Pons (tissue), 1 donor: ENCODE results near the gene GNA15.

Experiments used
- DNase-seq: peaks from one replicate; pipeline ENCODE4 v3.0.0-alpha.2; 2016; ENCODE audit warnings: low spot score

GNA15 gene

DNA sequence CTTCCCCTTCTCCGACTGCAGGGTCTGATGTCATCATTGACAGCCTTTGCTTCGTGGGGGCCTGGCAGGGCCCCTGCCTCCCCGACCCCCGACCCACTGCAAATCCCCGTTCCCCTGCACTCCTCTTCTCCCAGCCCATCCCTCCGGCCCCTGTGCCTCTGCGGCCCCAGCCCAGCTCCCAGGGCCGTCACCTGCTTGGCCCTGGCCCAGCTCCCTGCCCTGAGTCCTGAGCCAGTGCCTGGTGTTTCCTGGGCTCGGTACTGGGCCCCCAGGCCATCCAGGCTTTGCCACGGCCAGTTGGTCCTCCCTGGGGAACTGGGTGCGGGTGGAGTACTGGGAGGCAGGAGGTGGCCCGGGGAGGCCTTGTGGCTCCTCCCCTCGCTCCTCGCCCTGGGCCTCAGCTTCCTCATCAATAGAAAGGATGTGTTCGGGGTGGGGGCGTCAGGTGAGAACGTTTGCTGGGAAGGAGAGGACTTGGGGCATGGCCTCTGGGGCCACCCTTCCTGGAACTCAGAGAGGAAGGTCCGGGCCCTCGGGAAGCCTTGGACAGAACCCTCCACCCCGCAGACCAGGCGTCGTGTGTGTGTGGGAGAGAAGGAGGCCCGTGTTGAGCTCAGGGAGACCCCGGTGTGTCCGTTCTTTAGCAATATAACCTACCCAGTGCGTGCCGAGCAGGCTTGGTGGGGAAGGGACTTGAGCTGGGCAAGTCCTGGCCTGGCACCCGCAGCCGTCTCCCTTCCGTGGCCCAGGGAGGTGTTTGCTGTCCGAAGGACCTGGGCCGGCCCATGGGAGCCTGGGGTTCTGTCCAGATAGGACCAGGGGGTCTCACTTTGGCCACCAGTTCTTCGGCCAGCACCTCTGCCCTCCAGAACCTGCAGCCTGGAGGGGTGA, 72.7 kb downstream of the GNA15 start:
- no peak for DNase-seq

GRCh38 chr19:3210347-3211017, 74.6 kb downstream of the GNA15 start:
- no peak for DNase-seq

GRCh38 chr19:3211191-3211590, 75.4 kb downstream of the GNA15 start:
- no peak for DNase-seq

DNA sequence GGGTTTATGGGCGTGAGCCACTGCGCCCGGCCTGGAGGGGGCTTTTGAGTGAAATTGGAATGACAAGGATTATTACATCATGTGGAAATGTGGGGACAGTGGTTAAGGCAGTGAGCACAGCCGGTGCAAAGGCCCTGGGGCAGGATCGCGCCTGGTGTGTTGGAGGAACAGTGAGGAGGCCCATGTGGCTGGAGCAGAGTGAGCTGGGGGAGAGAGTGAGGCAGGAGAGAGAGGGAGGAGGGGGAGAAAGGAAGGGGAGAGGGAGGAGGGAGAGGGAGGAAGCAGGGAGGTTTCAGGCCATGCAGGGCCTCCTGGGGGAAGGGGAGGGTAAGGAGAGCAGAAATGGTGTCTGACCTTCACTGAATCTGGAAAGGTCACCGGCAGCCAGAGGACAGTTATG, 77.3 kb downstream of the GNA15 start:
- DNase-seq, result no peak
